Transverse colon (tissue), 3 donors: Measurements from ENCODE around the gene RFX3.
"Not testable (repeated sequence)": the region's sequence is repeated elsewhere in the genome, so short reads cannot be mapped to it uniquely, and the experiment has no call there.

Source experiments
- POLR2A ChIP-seq: fragments of 450-650 bp; IDR thresholded peaks from one replicate; pipeline ENCODE4 v1.6.1; 2016; ENCODE audit warnings: antibody characterized with exemption, mild to moderate bottlenecking, moderate library complexity
- TF ChIP-seq, protein P1 (sequence below), 5 experiments: fragments of 200-600 bp in 3 of 5; fragments of 450-650 bp in 2 of 5; sonication (generic) in 3 of 5; IDR thresholded peaks; 1 replicate in 2 of 5; 2 replicates in 3 of 5; pipeline ENCODE4 v1.5.1; 2016 to 2017; ENCODE audit warnings: antibody characterized with exemption in 5 of 5, inconsistent platforms in 3 of 5, mild to moderate bottlenecking in 2 of 5, moderate library complexity in 1 of 5

DNA sequence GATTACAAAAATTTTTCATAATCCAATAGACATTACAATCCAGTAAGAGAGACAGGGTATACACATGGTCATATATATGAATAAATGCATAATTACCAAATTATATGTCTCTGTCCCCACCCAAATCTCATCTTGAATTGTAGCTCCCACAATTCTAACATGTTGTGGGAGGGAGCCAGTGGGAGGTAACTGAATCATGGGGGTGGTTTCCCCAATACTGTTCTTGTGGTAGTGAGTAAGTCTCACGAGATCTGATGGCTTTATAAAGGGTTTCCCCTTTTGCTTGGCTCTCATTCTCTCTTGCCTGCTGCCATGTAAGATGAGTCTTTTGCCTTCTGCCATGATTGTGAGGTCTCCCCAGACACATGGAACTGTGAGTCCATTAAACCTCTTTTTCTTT is 221.4 kb downstream of the RFX3 start:
- not testable (repeated sequence) for TF ChIP-seq POLR2A
- TF ChIP-seq, protein P1, sequence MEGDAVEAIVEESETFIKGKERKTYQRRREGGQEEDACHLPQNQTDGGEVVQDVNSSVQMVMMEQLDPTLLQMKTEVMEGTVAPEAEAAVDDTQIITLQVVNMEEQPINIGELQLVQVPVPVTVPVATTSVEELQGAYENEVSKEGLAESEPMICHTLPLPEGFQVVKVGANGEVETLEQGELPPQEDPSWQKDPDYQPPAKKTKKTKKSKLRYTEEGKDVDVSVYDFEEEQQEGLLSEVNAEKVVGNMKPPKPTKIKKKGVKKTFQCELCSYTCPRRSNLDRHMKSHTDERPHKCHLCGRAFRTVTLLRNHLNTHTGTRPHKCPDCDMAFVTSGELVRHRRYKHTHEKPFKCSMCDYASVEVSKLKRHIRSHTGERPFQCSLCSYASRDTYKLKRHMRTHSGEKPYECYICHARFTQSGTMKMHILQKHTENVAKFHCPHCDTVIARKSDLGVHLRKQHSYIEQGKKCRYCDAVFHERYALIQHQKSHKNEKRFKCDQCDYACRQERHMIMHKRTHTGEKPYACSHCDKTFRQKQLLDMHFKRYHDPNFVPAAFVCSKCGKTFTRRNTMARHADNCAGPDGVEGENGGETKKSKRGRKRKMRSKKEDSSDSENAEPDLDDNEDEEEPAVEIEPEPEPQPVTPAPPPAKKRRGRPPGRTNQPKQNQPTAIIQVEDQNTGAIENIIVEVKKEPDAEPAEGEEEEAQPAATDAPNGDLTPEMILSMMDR (IDR thresholded peaks at IDR 0.05) = not testable (repeated sequence)
